H1 (cell line): ENCODE results near the gene ZFPL1.

Experiments used
- CTCF ChIP-seq, 3 experiments: IDR thresholded peaks; 1 replicate in 2 of 3; 2 replicates in 1 of 3; pipeline versions ENCODE4 v1.5.1 to v1.6.1; 2011; ENCODE audit warnings: low read length in 3 of 3, mild to moderate bottlenecking in 3 of 3, inconsistent platforms in 2 of 3, low read depth in 1 of 3, moderate library complexity in 1 of 3; ENCODE audit not compliant: insufficient read depth in 1 of 3; ENCODE audit errors: control extremely low read depth in 1 of 3
- POLR2A ChIP-seq, 2 experiments: IDR thresholded peaks; 1 replicate in 1 of 2; 2 replicates in 1 of 2; pipeline ENCODE4 v1.6.1; 2011; ENCODE audit warnings: low read depth in 2 of 2, low read length in 2 of 2, mild to moderate bottlenecking in 2 of 2; ENCODE audit errors: control extremely low read depth in 1 of 2

- TF ChIP-seq POLR2A (IDR thresholded peaks at IDR 0.05; ENCODE audit: control extremely low read depth in 1 of 2, low read depth in 2 of 2, low read length in 2 of 2), result no peak
- no peak for TF ChIP-seq CTCF (IDR thresholded peaks at IDR 0.05; ENCODE audit: control extremely low read depth in 1 of 3, insufficient read depth in 1 of 3, low read depth in 1 of 3, low read length in 3 of 3)
These were observed 52.6 kb downstream of the ZFPL1 start for GRCh38 chr11:65136515-65137096.
